K562 (cell line): ENCODE results near the gene PPFIA3. TPM values are rescaled to one million over a fixed set of nuclear protein-coding genes. Genes with fewer than 3 reads are reported as not detected.
A peak's percentile ranks its signal among the peaks of the same experiment; 100 is the strongest.

Source experiments
- ARNT ChIP-seq, 2 experiments: fragments of 450-650 bp; IDR thresholded peaks; 2 replicates each; pipeline ENCODE4 v1.6.1; 2016; ENCODE audit warnings: mild to moderate bottlenecking in 1 of 2
- BACH1 ChIP-seq: fragments of 200-800 bp; sonication (Bioruptor generic); IDR thresholded peaks from 2 replicates; pipeline ENCODE4 v1.6.1; 2016; ENCODE audit warnings: missing genetic modification characterization, missing compliant biosample characterization
- DPF2 ChIP-seq: fragments of 450-650 bp; IDR thresholded peaks from 2 replicates; pipeline ENCODE4 v1.6.1; 2016
- GABPB1 ChIP-seq: sonication (generic); formaldehyde crosslinking; IDR thresholded peaks from 2 replicates; pipeline ENCODE4 v1.8.0; 2022; ENCODE audit warnings: mild to moderate bottlenecking, missing genetic modification reagents
- KDM1A ChIP-seq, 2 experiments: fragments of 450-650 bp; IDR thresholded peaks; 2 replicates each; pipeline ENCODE4 v1.6.1; 2016; ENCODE audit warnings: mild to moderate bottlenecking in 2 of 2
- KDM5B ChIP-seq: fragments of 200-600 bp; sonication (generic); IDR thresholded peaks from 2 replicates; pipeline ENCODE4 v1.6.1; 2012; ENCODE audit warnings: low read depth, mild to moderate bottlenecking, moderate library complexity, low read length, control low read depth, inconsistent platforms; ENCODE audit not compliant: insufficient replicate concordance
- MTA2 ChIP-seq: fragments of 450-650 bp; IDR thresholded peaks from 2 replicates; pipeline ENCODE4 v1.6.1; 2016; ENCODE audit warnings: low read depth
- PHB2 ChIP-seq: fragments of 450-650 bp; IDR thresholded peaks from 2 replicates; pipeline ENCODE4 v1.6.1; 2017; ENCODE audit warnings: low read depth
- POLR3A ChIP-seq: IDR thresholded peaks from 2 replicates; pipeline ENCODE4 v1.6.1; 2011; ENCODE audit warnings: borderline replicate concordance, mild to moderate bottlenecking, moderate library complexity; ENCODE audit not compliant: insufficient read length, insufficient read depth; ENCODE audit errors: extremely low read depth
- RFX5 ChIP-seq: IDR thresholded peaks from 2 replicates; pipeline ENCODE4 v1.6.1; 2011; ENCODE audit warnings: low read depth, mild to moderate bottlenecking, improper control_type of control experiment, low read length
- SIN3B ChIP-seq: fragments of 450-650 bp; IDR thresholded peaks from 2 replicates; pipeline ENCODE4 v1.6.1; 2017; ENCODE audit warnings: low read depth, mild to moderate bottlenecking, moderate library complexity
- SUPT5H ChIP-seq: fragments of 450-650 bp; IDR thresholded peaks from 2 replicates; pipeline ENCODE4 v1.6.1; 2016
- TRIM24 ChIP-seq, 2 experiments: fragments of 450-650 bp; IDR thresholded peaks; 2 replicates each; pipeline ENCODE4 v1.6.1; 2016
- TRIM28 ChIP-seq: fragments of 450-650 bp; IDR thresholded peaks from 2 replicates; pipeline ENCODE4 v1.6.1; 2017
- ZKSCAN3 ChIP-seq: fragments of 250-450 bp; sonication (Bioruptor Pico); IDR thresholded peaks from 2 replicates; pipeline ENCODE4 v1.4.0; 2020
- ZNF274 ChIP-seq: IDR thresholded peaks from 2 replicates; pipeline ENCODE4 v1.6.1; 2011; ENCODE audit warnings: low read depth, mild to moderate bottlenecking, low read length, moderate library complexity, borderline replicate concordance
- ZNF583 ChIP-seq: fragments of 250-450 bp; sonication (Bioruptor Pico); IDR thresholded peaks from 2 replicates; pipeline ENCODE4 v1.4.0; 2020
- ZNF644 ChIP-seq: fragments of 200-800 bp; sonication (Bioruptor generic); IDR thresholded peaks from 2 replicates; pipeline ENCODE4 v1.6.1; 2016; ENCODE audit warnings: low read depth, missing genetic modification characterization, missing compliant biosample characterization
- polyA plus RNA-seq, 8 experiments: library from polyadenylated mRNA; depleted of rRNA in 4 of 8; stranded (reverse) in 5 of 8; unstranded in 3 of 8; fragments of >200 nt; fragmentation: Nextera tagmentation in 2 of 8; fragmentation: Illumina TruSeq in 1 of 8; extraction: Ambion mirVana in 2 of 8; extraction: Trizol in 1 of 8; gene quantifications; 2 replicates each; pipeline versions ENCODE4 v1.2.1 to v1.2.3, GENCODE V29; 2011 to 2014; ENCODE audit warnings: inconsistent platforms in 1 of 8, missing spikeins in 1 of 8
- total RNA-seq, 7 experiments: library from RNA; depleted of rRNA in 6 of 7; stranded (reverse); fragments of >200 nt in 6 of 7; fragmentation: Illumina TruSeq in 2 of 7; extraction: Trizol in 2 of 7; gene quantifications; 2 replicates each; pipeline versions ENCODE4 v1.2.1 to v1.2.3, GENCODE V29; 2011 to 2021; ENCODE audit warnings: low replicate concordance in 1 of 7
- TF ChIP-seq, protein P1 (sequence below): fragments of 250-450 bp; sonication (Bioruptor Pico); IDR thresholded peaks from 2 replicates; pipeline ENCODE4 v1.4.0; 2020; ENCODE audit warnings: borderline replicate concordance
- TF ChIP-seq, protein P2 (sequence below): sonication (generic); formaldehyde crosslinking; IDR thresholded peaks from 2 replicates; pipeline ENCODE4 v1.8.1; 2023; ENCODE audit warnings: mild to moderate bottlenecking, missing genetic modification reagents, moderate library complexity
- TF ChIP-seq, protein P3 (sequence below): fragments of 250-450 bp; sonication (Bioruptor Pico); IDR thresholded peaks from 2 replicates; pipeline ENCODE4 v1.5.0; 2021; ENCODE audit warnings: mild to moderate bottlenecking, moderate library complexity
- TF ChIP-seq, protein P4 (sequence below): fragments of 250-450 bp; sonication (Bioruptor Pico); IDR thresholded peaks from 2 replicates; pipeline ENCODE4 v1.4.0; 2020; ENCODE audit warnings: mild to moderate bottlenecking, moderate library complexity

Gene PPFIA3
- total and polyA plus RNA-seq, 9 of the 15 experiments (the other 6 are each of a cell fraction or from before 2014, with no cell fraction given) = 0.10 to 53.0 (median 17.6) TPM

DNA sequence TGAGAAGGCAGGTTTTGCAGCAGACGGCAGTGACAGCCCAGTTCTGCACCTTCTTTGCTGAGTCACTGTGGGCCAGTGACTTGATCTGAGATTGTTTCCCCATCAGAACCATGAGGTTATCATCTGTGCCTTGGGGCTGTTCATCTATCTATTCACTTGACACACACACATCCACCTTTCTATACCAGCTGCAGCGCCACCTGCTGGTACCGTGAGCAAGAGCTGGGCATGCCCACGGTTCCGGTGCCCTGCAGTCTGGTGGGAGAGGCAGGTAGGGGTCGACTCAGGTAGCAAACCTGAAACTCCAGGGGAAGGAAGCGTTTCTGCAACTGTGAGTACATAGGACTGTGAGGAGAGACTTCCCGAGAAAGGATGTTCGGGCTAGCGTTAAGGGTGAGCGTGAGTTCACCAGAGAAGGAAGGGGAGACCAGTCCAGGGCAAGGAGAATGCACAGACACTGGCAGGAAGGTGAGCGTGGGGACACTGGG lies 12.7 kb upstream of the PPFIA3 start (continued):
- TF ChIP-seq, protein P1, sequence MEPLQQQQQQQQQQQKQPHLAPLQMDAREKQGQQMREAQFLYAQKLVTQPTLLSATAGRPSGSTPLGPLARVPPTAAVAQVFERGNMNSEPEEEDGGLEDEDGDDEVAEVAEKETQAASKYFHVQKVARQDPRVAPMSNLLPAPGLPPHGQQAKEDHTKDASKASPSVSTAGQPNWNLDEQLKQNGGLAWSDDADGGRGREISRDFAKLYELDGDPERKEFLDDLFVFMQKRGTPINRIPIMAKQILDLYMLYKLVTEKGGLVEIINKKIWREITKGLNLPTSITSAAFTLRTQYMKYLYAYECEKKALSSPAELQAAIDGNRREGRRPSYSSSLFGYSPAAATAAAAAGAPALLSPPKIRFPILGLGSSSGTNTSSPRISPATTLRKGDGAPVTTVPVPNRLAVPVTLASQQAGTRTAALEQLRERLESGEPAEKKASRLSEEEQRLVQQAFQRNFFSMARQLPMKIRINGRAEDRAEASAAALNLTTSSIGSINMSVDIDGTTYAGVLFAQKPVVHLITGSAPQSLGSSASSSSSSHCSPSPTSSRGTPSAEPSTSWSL (CRISPR knock-in tag) = no peak
- TF ChIP-seq ARNT (IDR thresholded peaks at IDR 0.05) = no peak
- no peak for TF ChIP-seq ZKSCAN3 (CRISPR knock-in tag)
- TF ChIP-seq, protein P2, sequence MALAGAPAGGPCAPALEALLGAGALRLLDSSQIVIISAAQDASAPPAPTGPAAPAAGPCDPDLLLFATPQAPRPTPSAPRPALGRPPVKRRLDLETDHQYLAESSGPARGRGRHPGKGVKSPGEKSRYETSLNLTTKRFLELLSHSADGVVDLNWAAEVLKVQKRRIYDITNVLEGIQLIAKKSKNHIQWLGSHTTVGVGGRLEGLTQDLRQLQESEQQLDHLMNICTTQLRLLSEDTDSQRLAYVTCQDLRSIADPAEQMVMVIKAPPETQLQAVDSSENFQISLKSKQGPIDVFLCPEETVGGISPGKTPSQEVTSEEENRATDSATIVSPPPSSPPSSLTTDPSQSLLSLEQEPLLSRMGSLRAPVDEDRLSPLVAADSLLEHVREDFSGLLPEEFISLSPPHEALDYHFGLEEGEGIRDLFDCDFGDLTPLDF (CRISPR knock-in tag) = no peak
- TF ChIP-seq KDM1A (IDR thresholded peaks at IDR 0.05) = peak in 1 of 2 experiments; percentile 20; a peak in 1 of 4 replicates
- no peak for TF ChIP-seq PHB2
- no peak for TF ChIP-seq TRIM24 (IDR thresholded peaks at IDR 0.05)
- TF ChIP-seq POLR3A = no peak
- TF ChIP-seq ZNF583 = no peak
- peak; percentile 55; the same call in 1 of the 2 replicates for TF ChIP-seq SUPT5H
- TF ChIP-seq RFX5 = no peak
- TF ChIP-seq BACH1 = peak; percentile 87
- TF ChIP-seq ZNF274 = no peak
- no peak for TF ChIP-seq GABPB1 (CRISPR knock-in tag)
- TF ChIP-seq, protein P3, sequence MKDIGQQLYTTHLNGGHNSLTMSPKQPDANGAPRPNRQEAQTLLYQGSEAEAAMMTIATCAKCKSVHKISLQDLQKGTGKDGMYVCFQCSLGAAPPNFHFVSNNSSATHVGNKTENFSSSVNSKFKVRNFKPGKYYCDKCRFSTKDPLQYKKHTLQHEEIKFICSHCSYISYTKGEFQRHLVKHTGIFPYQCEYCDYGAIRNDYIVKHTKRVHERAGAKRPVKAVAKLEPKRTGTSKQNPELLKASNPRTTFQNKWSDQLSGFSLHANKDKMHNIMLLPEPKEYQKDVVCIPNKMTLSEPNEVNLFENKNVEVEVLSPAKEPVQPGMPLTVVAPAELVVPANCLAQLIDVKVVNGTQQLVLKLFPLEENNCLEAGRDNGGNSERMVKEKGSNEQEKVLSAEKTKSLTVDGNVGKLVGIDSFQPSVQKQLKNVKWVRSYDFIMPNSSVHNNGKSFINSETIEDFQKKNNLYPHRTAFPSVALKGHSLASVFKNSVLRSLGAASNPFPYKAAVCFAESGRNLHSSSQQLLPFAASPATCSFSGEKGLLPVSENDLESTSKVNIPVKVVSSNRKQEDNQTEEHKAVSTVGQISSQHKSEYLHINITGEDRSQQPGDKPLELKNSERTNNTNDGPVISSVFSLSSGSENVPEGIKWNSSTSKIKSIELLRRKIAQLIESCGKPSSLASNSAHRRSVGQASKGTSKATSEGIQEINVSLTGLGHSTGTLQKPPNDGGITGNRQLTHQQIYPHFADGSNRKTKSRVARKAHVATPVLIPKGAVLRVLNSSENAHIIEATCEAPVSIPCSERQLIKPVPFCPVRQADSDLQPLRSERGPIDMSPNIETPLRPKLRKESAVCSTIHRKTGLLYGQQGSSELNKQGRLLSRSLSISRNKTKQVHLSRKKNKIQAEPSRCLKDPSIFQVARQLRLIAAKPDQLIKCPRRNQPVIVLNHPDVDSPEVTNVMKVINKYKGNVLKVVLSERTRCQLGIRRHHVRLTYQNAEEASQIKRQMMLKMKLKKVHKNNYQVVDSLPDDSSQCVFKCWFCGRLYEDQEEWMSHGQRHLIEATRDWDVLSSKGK (CRISPR knock-in tag) = no peak
- TF ChIP-seq, protein P4, sequence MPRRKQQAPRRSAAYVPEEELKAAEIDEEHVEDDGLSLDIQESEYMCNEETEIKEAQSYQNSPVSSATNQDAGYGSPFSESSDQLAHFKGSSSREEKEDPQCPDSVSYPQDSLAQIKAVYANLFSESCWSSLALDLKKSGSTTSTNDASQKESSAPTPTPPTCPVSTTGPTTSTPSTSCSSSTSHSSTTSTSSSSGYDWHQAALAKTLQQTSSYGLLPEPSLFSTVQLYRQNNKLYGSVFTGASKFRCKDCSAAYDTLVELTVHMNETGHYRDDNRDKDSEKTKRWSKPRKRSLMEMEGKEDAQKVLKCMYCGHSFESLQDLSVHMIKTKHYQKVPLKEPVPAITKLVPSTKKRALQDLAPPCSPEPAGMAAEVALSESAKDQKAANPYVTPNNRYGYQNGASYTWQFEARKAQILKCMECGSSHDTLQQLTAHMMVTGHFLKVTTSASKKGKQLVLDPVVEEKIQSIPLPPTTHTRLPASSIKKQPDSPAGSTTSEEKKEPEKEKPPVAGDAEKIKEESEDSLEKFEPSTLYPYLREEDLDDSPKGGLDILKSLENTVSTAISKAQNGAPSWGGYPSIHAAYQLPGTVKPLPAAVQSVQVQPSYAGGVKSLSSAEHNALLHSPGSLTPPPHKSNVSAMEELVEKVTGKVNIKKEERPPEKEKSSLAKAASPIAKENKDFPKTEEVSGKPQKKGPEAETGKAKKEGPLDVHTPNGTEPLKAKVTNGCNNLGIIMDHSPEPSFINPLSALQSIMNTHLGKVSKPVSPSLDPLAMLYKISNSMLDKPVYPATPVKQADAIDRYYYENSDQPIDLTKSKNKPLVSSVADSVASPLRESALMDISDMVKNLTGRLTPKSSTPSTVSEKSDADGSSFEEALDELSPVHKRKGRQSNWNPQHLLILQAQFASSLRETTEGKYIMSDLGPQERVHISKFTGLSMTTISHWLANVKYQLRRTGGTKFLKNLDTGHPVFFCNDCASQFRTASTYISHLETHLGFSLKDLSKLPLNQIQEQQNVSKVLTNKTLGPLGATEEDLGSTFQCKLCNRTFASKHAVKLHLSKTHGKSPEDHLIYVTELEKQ (CRISPR knock-in tag) = no peak
- no peak; the same call in 1 of the 2 replicates for TF ChIP-seq MTA2
- no peak for TF ChIP-seq SIN3B
- TF ChIP-seq KDM5B = no peak
- TF ChIP-seq TRIM28 = no peak
- TF ChIP-seq DPF2 = no peak; the same call in 1 of the 2 replicates
- no peak for TF ChIP-seq ZNF644 (tag)
